Activated T-cell treated with anti-CD3 and anti-CD28 coated beads for 48 hours (primary cell): ENCODE measurements around the gene SYCN.
A peak's percentile ranks its signal among the peaks of the same experiment; 100 is the strongest.
"Not testable (repeated sequence)": the region's sequence is repeated elsewhere in the genome, so short reads cannot be mapped to it uniquely, and the experiment has no call there.

Source experiments
- DNase-seq: peaks from one replicate; pipeline ENCODE4 v3.0.0-alpha.2; 2020; ENCODE audit warnings: low read depth

SYCN gene

GRCh38 chr19:39224910-39225309 lies 20.8 kb upstream of the SYCN start:
- no peak for DNase-seq

GRCh38 chr19:39223703-39224279 lies 19.7 kb upstream of the SYCN start:
- DNase-seq: no peak

- not testable (repeated sequence) for DNase-seq
Measured at GRCh38 chr19:39219108-39219507, 15.0 kb upstream of the SYCN start.

- DNase-seq: no peak
Measured at GRCh38 chr19:39218230-39219007, 14.4 kb upstream of the SYCN start.

GRCh38 chr19:39217094-39217493 lies 13.0 kb upstream of the SYCN start:
- no peak for DNase-seq

- not testable (repeated sequence) for DNase-seq
Measured at GRCh38 chr19:39215323-39215722, 11.3 kb upstream of the SYCN start.

- peak; percentile 58 for DNase-seq
Measured at GRCh38 chr19:39212375-39212742, 8.3 kb upstream of the SYCN start.

- no peak for DNase-seq
Measured at GRCh38 chr19:39211731-39212374, 7.8 kb upstream of the SYCN start.

GRCh38 chr19:39209196-39209595 lies 5.1 kb upstream of the SYCN start:
- DNase-seq: no peak

GRCh38 chr19:39208175-39208795 lies 4.2 kb upstream of the SYCN start:
- DNase-seq: no peak

- DNase-seq: no peak
Measured at GRCh38 chr19:39207293-39207836, 3.3 kb upstream of the SYCN start.

- no peak for DNase-seq
Measured at GRCh38 chr19:39206122-39206521, 2.1 kb upstream of the SYCN start.

GRCh38 chr19:39205449-39205764 lies 1.3 kb upstream of the SYCN start:
- no peak for DNase-seq

- no peak for DNase-seq
Measured at GRCh38 chr19:39202998-39203355, 1.1 kb downstream of the SYCN start.

- no peak for DNase-seq
Measured at GRCh38 chr19:39200803-39201115, 3.3 kb downstream of the SYCN start.

- DNase-seq: no peak
Measured at GRCh38 chr19:39200066-39200802, 3.8 kb downstream of the SYCN start.

- DNase-seq: no peak
Measured at GRCh38 chr19:39199025-39199424, 5.0 kb downstream of the SYCN start.

- DNase-seq: no peak
Measured at GRCh38 chr19:39197808-39198207, 6.3 kb downstream of the SYCN start.

- DNase-seq: no peak
Measured at GRCh38 chr19:39196860-39197562, 7.1 kb downstream of the SYCN start, which contains the start of gene NCCRP1. NCCRP1 (plus strand) TSS chr19:39196964; CDS start chr19:39196983, 19 bp downstream.

- DNase-seq: no peak
Measured at GRCh38 chr19:39196320-39196719, 7.7 kb downstream of the SYCN start.

- no peak for DNase-seq
Measured at GRCh38 chr19:39195755-39196154, 8.3 kb downstream of the SYCN start.
